Breast epithelium (tissue), 3 donors: ENCODE measurements around the gene PALLD.

Experiments used
- POLR2A ChIP-seq: fragments of 450-650 bp; IDR thresholded peaks from one replicate; pipeline ENCODE4 v1.6.1; 2016; ENCODE audit warnings: antibody characterized with exemption, mild to moderate bottlenecking, moderate library complexity
- TF ChIP-seq, protein P1 (sequence below), 3 donors: fragments of 450-650 bp; IDR thresholded peaks; one replicate each; pipeline ENCODE4 v1.5.1; 2016 to 2017; ENCODE audit warnings: antibody characterized with exemption in 3 of 3, mild to moderate bottlenecking in 3 of 3, moderate library complexity in 3 of 3

DNA sequence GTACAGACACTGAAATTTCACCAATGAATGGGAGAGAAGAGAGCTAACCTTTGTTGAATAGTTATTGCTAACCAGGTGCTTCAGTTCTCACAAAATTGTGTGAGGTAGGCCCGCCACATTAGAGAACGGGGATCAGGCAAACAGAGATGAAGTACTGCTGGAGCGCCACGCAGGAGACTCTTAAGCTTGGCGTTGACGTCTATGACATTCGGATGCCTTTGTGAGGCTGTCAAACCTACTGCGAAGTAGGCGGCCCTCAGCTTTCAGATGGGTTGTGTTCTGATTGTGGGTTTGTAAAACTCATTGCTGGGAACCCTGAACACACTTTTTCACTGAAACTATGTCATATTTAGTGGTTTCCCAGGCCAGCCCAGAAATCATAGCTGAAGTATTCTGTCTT is 339.6 kb downstream of the PALLD start:
- TF ChIP-seq, protein P1, sequence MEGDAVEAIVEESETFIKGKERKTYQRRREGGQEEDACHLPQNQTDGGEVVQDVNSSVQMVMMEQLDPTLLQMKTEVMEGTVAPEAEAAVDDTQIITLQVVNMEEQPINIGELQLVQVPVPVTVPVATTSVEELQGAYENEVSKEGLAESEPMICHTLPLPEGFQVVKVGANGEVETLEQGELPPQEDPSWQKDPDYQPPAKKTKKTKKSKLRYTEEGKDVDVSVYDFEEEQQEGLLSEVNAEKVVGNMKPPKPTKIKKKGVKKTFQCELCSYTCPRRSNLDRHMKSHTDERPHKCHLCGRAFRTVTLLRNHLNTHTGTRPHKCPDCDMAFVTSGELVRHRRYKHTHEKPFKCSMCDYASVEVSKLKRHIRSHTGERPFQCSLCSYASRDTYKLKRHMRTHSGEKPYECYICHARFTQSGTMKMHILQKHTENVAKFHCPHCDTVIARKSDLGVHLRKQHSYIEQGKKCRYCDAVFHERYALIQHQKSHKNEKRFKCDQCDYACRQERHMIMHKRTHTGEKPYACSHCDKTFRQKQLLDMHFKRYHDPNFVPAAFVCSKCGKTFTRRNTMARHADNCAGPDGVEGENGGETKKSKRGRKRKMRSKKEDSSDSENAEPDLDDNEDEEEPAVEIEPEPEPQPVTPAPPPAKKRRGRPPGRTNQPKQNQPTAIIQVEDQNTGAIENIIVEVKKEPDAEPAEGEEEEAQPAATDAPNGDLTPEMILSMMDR (IDR thresholded peaks at IDR 0.05) = no peak
- TF ChIP-seq POLR2A = no peak
